IMR-90 (cell line): ENCODE measurements around the gene SMIM43. TPM values are rescaled to one million over a fixed set of nuclear protein-coding genes. Genes with fewer than 3 reads are reported as not detected.

Experiments used
- ATAC-seq: fragments of 200-7000 bp; cut with Tn5 transposase; 2 replicates; pipeline ENCODE4 v1.9.1; 2020; ENCODE audit warnings: low read depth, mild to moderate bottlenecking, moderate library complexity
- BruUV-seq: library from RNA; stranded (reverse); fragments of 400-500 nt; replicated peaks from 2 replicates; lab custom pipeline; 2021; lab: Mats Ljungman, UMichigan
- CTCF ChIA-PET: fragments of 300-600 bp; formaldehyde crosslinking; extraction: SDS; loops from one replicate; lab custom pipeline; 2021; ENCODE audit warnings: antibody characterized with exemption; lab: Yijun Ruan, JAX
- POLR2A ChIA-PET: fragments of 300-600 bp; sonication (Branson Sonifier 250); formaldehyde crosslinking; loops from one replicate; lab custom pipeline; 2022; ENCODE audit warnings: antibody characterized with exemption; ENCODE audit not compliant: unreplicated experiment; lab: Charles Lee
- DNase-seq: peaks from one replicate; pipeline ENCODE4 v3.0.0; 2013
- H2AFZ ChIP-seq: replicated peaks from 2 replicates; pipeline ENCODE3; 2013; ENCODE audit warnings: low read length, mild to moderate bottlenecking; ENCODE audit not compliant: poor library complexity
- H2AK5ac ChIP-seq: 2 replicates; pipeline ENCODE4 v1.6.1; 2013; ENCODE audit warnings: low read depth, low read length, inconsistent platforms
- H2AK9ac ChIP-seq: replicated peaks from 2 replicates; pipeline ENCODE3; 2013; ENCODE audit warnings: mild to moderate bottlenecking, low read depth, low read length, moderate library complexity; ENCODE audit not compliant: poor library complexity
- H2BK120ac ChIP-seq: 2 replicates; pipeline ENCODE4 v1.6.1; 2013; ENCODE audit warnings: low read depth, low read length, inconsistent platforms
- H2BK15ac ChIP-seq: 3 replicates; pipeline ENCODE4 v1.6.1; 2013; ENCODE audit warnings: low read depth, low read length, inconsistent platforms
- H2BK20ac ChIP-seq: 2 replicates; pipeline ENCODE4 v1.6.1; 2013; ENCODE audit warnings: low read depth, mild to moderate bottlenecking, inconsistent platforms, low read length, moderate library complexity
- H2BK5ac ChIP-seq: 2 replicates; pipeline ENCODE4 v1.6.1; 2013; ENCODE audit warnings: mild to moderate bottlenecking, low read depth, low read length, inconsistent platforms; ENCODE audit not compliant: poor library complexity, severe bottlenecking
- H3K14ac ChIP-seq: replicated peaks from 2 replicates; pipeline ENCODE4 v1.6.1; 2013; ENCODE audit warnings: low read depth, low read length, inconsistent platforms
- H3K18ac ChIP-seq: 2 replicates; pipeline ENCODE4 v1.6.1; 2013; ENCODE audit warnings: low read depth, low read length, control low read depth
- H3K23ac ChIP-seq: 2 replicates; pipeline ENCODE4 v1.6.1; 2013; ENCODE audit warnings: low read depth, low read length, inconsistent platforms
- H3K27ac ChIP-seq: 2 replicates; pipeline ENCODE4 v1.5.1; 2013; ENCODE audit warnings: mild to moderate bottlenecking, control low read depth, low read length; ENCODE audit not compliant: insufficient read depth
- H3K27me3 ChIP-seq: 2 replicates; pipeline ENCODE4 v1.6.1; 2013; ENCODE audit warnings: low read length; ENCODE audit not compliant: control insufficient read depth, insufficient read depth
- H3K36me3 ChIP-seq: 2 replicates; pipeline ENCODE4 v1.6.1; 2013; ENCODE audit warnings: low read length, mixed read lengths; ENCODE audit not compliant: control insufficient read depth, insufficient read depth
- H3K4ac ChIP-seq: 2 replicates; pipeline ENCODE4 v1.6.1; 2013; ENCODE audit warnings: low read depth, low read length, inconsistent platforms
- H3K4me1 ChIP-seq: 2 replicates; pipeline ENCODE4 v1.6.1; 2013; ENCODE audit warnings: low read length, mixed read lengths; ENCODE audit not compliant: control insufficient read depth, insufficient read depth
- H3K4me2 ChIP-seq: 2 replicates; pipeline ENCODE4 v1.6.1; 2013; ENCODE audit warnings: low read depth, mild to moderate bottlenecking, control low read depth, low read length, moderate library complexity
- H3K4me3 ChIP-seq: 2 replicates; pipeline ENCODE4 v1.5.1; 2013; ENCODE audit warnings: low read depth, mild to moderate bottlenecking, control low read depth, low read length, moderate library complexity; ENCODE audit not compliant: insufficient read depth
- H3K56ac ChIP-seq: 2 replicates; pipeline ENCODE4 v1.6.1; 2013; ENCODE audit warnings: low read length, inconsistent platforms; ENCODE audit not compliant: insufficient read depth; ENCODE audit errors: extremely low read depth
- H3K79me1 ChIP-seq, 2 experiments: 2 replicates each; pipeline ENCODE4 v1.6.1; 2013; ENCODE audit warnings: low read length in 2 of 2, inconsistent platforms in 1 of 2, low read depth in 1 of 2
- H3K9ac ChIP-seq: 2 replicates; pipeline ENCODE4 v1.6.1; 2013; ENCODE audit warnings: low read depth, low read length, control low read depth
- H3K9me1 ChIP-seq: 2 replicates; pipeline ENCODE4 v1.6.1; 2013; ENCODE audit warnings: low read length, inconsistent platforms; ENCODE audit not compliant: insufficient read depth
- H3K9me3 ChIP-seq: 2 replicates; pipeline ENCODE4 v1.6.1; 2013; ENCODE audit warnings: low read length; ENCODE audit not compliant: control insufficient read depth, insufficient read depth
- H4K20me1 ChIP-seq: 2 replicates; pipeline ENCODE4 v1.6.1; 2013; ENCODE audit warnings: low read length, inconsistent platforms; ENCODE audit not compliant: insufficient read depth
- H4K5ac ChIP-seq: 2 replicates; pipeline ENCODE4 v1.6.1; 2013; ENCODE audit warnings: mild to moderate bottlenecking, low read depth, low read length, control low read depth
- H4K8ac ChIP-seq, 2 experiments: 2 replicates each; pipeline ENCODE4 v1.6.1; 2013; ENCODE audit warnings: low read depth in 2 of 2, low read length in 2 of 2, control low read depth in 1 of 2, inconsistent platforms in 1 of 2
- H4K91ac ChIP-seq: 2 replicates; pipeline ENCODE4 v1.6.1; 2013; ENCODE audit warnings: low read depth, low read length, inconsistent platforms; ENCODE audit not compliant: insufficient read depth
- CEBPB ChIP-seq: IDR thresholded peaks from 2 replicates; pipeline ENCODE4 v1.6.1; 2012; ENCODE audit warnings: low read depth, low read length, improper control_type of control experiment
- USF2 ChIP-seq: fragments of 150-350 bp; IDR thresholded peaks from 2 replicates; pipeline ENCODE4 v1.6.1; 2017; ENCODE audit warnings: mild to moderate bottlenecking, antibody characterized with exemption, low read length, low read depth
- WGBS, 2 experiments: methylation state at CpG; one replicate each; pipeline versions ENCODE4 v1.1.5 to v1.1.7; 2013; ENCODE audit warnings: missing lambda C conversion rate in 2 of 2; ENCODE audit not compliant: insufficient read length in 1 of 2; ENCODE audit errors: extremely low coverage in 2 of 2; 5-methylcytosine and 5-hydroxymethylcytosine counted together
- dilution Hi-C: fragments of 300-500 bp; cut with HindIII; formaldehyde crosslinking; loops from one replicate; pipeline ENCODE4 v1.14.3; 2018; ENCODE audit warnings: low sequenced_read_pairs; ENCODE audit not compliant: unreplicated experiment
- in situ Hi-C: fragments of 300-500 bp; cut with MboI; formaldehyde crosslinking; loops from 3 replicates; pipeline ENCODE4 v1.14.3; 2019; ENCODE audit warnings: low sequenced_read_pairs, inconsistent platforms, mixed read lengths
- intact Hi-C: fragments of 100-400 bp; cut with micrococcal nuclease; formaldehyde crosslinking; loops from 2 replicates; pipeline ENCODE4 v1.10.0; 2022
- polyA plus RNA-seq, 3 experiments: library from polyadenylated mRNA; depleted of rRNA; stranded (reverse); fragments of >200 nt; gene quantifications; 2 replicates each; pipeline ENCODE4 v1.2.3, GENCODE V29; 2012; ENCODE audit warnings: low replicate concordance in 1 of 3
- total RNA-seq: library from RNA; depleted of rRNA; stranded (reverse); fragments of >200 nt; gene quantifications from 2 replicates; pipeline ENCODE4 v1.2.3, GENCODE V29; 2012

SMIM43 gene
- total and polyA plus RNA-seq, 2 of the 4 experiments (the other 2 are of a cell fraction) = 1.4 to 2.8 TPM

- H2BK5ac ChIP-seq = peak overlapping the region; percentile 76
- no peaks in the 10 kb centered on the region for H3K9me3 ChIP-seq
- H2AFZ ChIP-seq = no peak overlapping the region
- peak overlapping the region; percentile 34; the same call in 1 of the 2 replicates for H4K91ac ChIP-seq
- dilution Hi-C loops (no loop called here), intact Hi-C loops (no loop called here), in situ Hi-C loops (no loop called here)
- peak overlapping the region; percentile 45; the same call in 1 of the 2 replicates for H4K5ac ChIP-seq
- H3K79me1 ChIP-seq = peaks cover 0 to 2% of the 10 kb centered on the region in 2 experiments; a peak in 1 of 4 replicates
- peak overlapping the region; percentile 26; the same call in 1 of the 2 replicates for H3K4ac ChIP-seq
- no peaks in the 10 kb centered on the region for H3K27me3 ChIP-seq
- no peak overlapping the region for H3K14ac ChIP-seq
- no peak overlapping the region; the same call in 1 of the 2 replicates for H3K23ac ChIP-seq
- ATAC-seq = peak; percentile 79
- BruUV-seq = no TSS peak
- peak overlapping the region; percentile 72 for H2BK15ac ChIP-seq
- no peaks in the 10 kb centered on the region for H3K9me1 ChIP-seq
- no peaks in the 10 kb centered on the region for H4K20me1 ChIP-seq
- TF ChIP-seq CEBPB (peak; percentile 75), USF2 (no peak)
- WGBS, 2 experiments = 73% methylated on average over 2 of the region's 4 CpGs; no CpG with 5 or more reads in 1 of the 2 experiments
- H2BK120ac ChIP-seq = peak overlapping the region; percentile 48
- peak; percentile 74 for DNase-seq
- POLR2A ChIA-PET = no interaction called here
- H3K18ac ChIP-seq = peak overlapping the region; percentile 81
- no peak overlapping the region; the same call in 1 of the 2 replicates for H2AK5ac ChIP-seq
- H3K36me3 ChIP-seq = no peaks in the 10 kb centered on the region
- peak overlapping the region; percentile 96 for H3K27ac ChIP-seq
- H4K8ac ChIP-seq = peak overlapping the region; percentile 27 to 33; a peak in 3 of 4 replicates
- peak overlapping the region; percentile 7; the same call in 1 of the 2 replicates for H3K4me2 ChIP-seq
- H3K9ac ChIP-seq = 0 out of 2 replicates have a peak overlapping the region, but pooled peaks have one; percentile 29
- H2AK9ac ChIP-seq = no peak overlapping the region
- H2BK20ac ChIP-seq = no peak overlapping the region
- H3K4me1 ChIP-seq = peaks cover 11% of the 10 kb centered on the region
- CTCF ChIA-PET = interaction anchor here (0.7 to 1.3 kb wide), 2 partner anchors 10 to 452 kb away, joined by 3 read pairs; no protein-coding TSS in a partner anchor
- peak overlapping the region; percentile 9; the same call in 1 of the 2 replicates for H3K56ac ChIP-seq
- no peak overlapping the region for H3K4me3 ChIP-seq
These were observed 47.2 kb downstream of the SMIM43 start for GRCh38 chr4:121717680-121718237.
